ENCODE results near the gene HOXD3.

The HOXD3 gene

GRCh38 chr2:176167398-176167797 lies 10.3 kb downstream of the HOXD3 start:
- TF ChIP-seq EZH2phosphoT487 (IDR thresholded peaks at IDR 0.05; ENCODE audit: borderline replicate concordance) (no peak), CTCF (conservative IDR thresholded peaks at IDR 0.05; ENCODE audit: low read length) (no peak)
- Histone ChIP-seq H3K27me3 (ENCODE audit: insufficient read depth, low read length, poor library complexity, severe bottlenecking) (no peaks in the 10 kb centered on the region), H3K9me2 (replicated peaks; ENCODE audit: low read depth, low read length) (no peaks in the 10 kb centered on the region), H3K36me3 (ENCODE audit: insufficient read depth, low read length) (no peaks in the 10 kb centered on the region), H3K79me2 (ENCODE audit: insufficient read depth, low read length) (no peaks in the 10 kb centered on the region), H3K9ac (ENCODE audit: low read depth, low read length, poor library complexity, severe bottlenecking) (no peak overlapping the region), H3K4me2 (ENCODE audit: low read depth, low read length, poor library complexity, severe bottlenecking) (no peak overlapping the region), H3F3A (ENCODE audit: low read depth) (no peaks in the 10 kb centered on the region), H3K4me3 (ENCODE audit: low read length, poor library complexity, severe bottlenecking) (no peak overlapping the region), H4K20me1 (ENCODE audit: insufficient read depth, low read length, poor library complexity, severe bottlenecking) (no peaks in the 10 kb centered on the region), H2AFZ (ENCODE audit: low read length) (no peak overlapping the region), H3K9me3 (ENCODE audit: insufficient read depth, low read depth, low read length) (no peaks in the 10 kb centered on the region), H3K4me1 (ENCODE audit: insufficient read depth, low read length, poor library complexity, severe bottlenecking) (no peaks in the 10 kb centered on the region)

- TF ChIP-seq CTCF (conservative IDR thresholded peaks at IDR 0.05; ENCODE audit: low read length) (no peak), EZH2phosphoT487 (IDR thresholded peaks at IDR 0.05; ENCODE audit: borderline replicate concordance) (no peak)
- H3K27me3 ChIP-seq (ENCODE audit: insufficient read depth, low read length, poor library complexity, severe bottlenecking), result peaks cover 6% of the 10 kb centered on the region
- H3K9ac ChIP-seq (ENCODE audit: low read depth, low read length, poor library complexity, severe bottlenecking), result no peak overlapping the region
- H3K9me3 ChIP-seq (ENCODE audit: insufficient read depth, low read depth, low read length), result no peaks in the 10 kb centered on the region
- no peak overlapping the region for H2AFZ ChIP-seq (ENCODE audit: low read length)
- H3K4me3 ChIP-seq (ENCODE audit: low read length, poor library complexity, severe bottlenecking), result no peak overlapping the region
- no peaks in the 10 kb centered on the region for H3K36me3 ChIP-seq (ENCODE audit: insufficient read depth, low read length)
- H3K4me2 ChIP-seq (ENCODE audit: low read depth, low read length, poor library complexity, severe bottlenecking), result no peak overlapping the region
- no peaks in the 10 kb centered on the region for H4K20me1 ChIP-seq (ENCODE audit: insufficient read depth, low read length, poor library complexity, severe bottlenecking)
- no peaks in the 10 kb centered on the region for H3K4me1 ChIP-seq (ENCODE audit: insufficient read depth, low read length, poor library complexity, severe bottlenecking)
- H3K79me2 ChIP-seq (ENCODE audit: insufficient read depth, low read length), result no peaks in the 10 kb centered on the region
- H3F3A ChIP-seq (ENCODE audit: low read depth), result no peaks in the 10 kb centered on the region
- no peaks in the 10 kb centered on the region for H3K9me2 ChIP-seq (replicated peaks; ENCODE audit: low read depth, low read length)
Measured at GRCh38 chr2:176169181-176169580, 12.1 kb downstream of the HOXD3 start.

GRCh38 chr2:176169711-176170110 lies 12.6 kb downstream of the HOXD3 start:
- Histone ChIP-seq H3K9me2 (replicated peaks; ENCODE audit: low read depth, low read length) (no peaks in the 10 kb centered on the region), H3F3A (ENCODE audit: low read depth) (no peaks in the 10 kb centered on the region), H3K9ac (ENCODE audit: low read depth, low read length, poor library complexity, severe bottlenecking) (no peak overlapping the region), H3K27me3 (ENCODE audit: insufficient read depth, low read length, poor library complexity, severe bottlenecking) (peaks cover 6% of the 10 kb centered on the region), H3K4me3 (ENCODE audit: low read length, poor library complexity, severe bottlenecking) (no peak overlapping the region), H3K4me2 (ENCODE audit: low read depth, low read length, poor library complexity, severe bottlenecking) (no peak overlapping the region), H2AFZ (ENCODE audit: low read length) (no peak overlapping the region), H3K9me3 (ENCODE audit: insufficient read depth, low read depth, low read length) (no peaks in the 10 kb centered on the region), H4K20me1 (ENCODE audit: insufficient read depth, low read length, poor library complexity, severe bottlenecking) (no peaks in the 10 kb centered on the region), H3K79me2 (ENCODE audit: insufficient read depth, low read length) (no peaks in the 10 kb centered on the region), H3K4me1 (ENCODE audit: insufficient read depth, low read length, poor library complexity, severe bottlenecking) (no peaks in the 10 kb centered on the region), H3K36me3 (ENCODE audit: insufficient read depth, low read length) (no peaks in the 10 kb centered on the region)
- TF ChIP-seq EZH2phosphoT487 (IDR thresholded peaks at IDR 0.05; ENCODE audit: borderline replicate concordance) (no peak), CTCF (conservative IDR thresholded peaks at IDR 0.05; ENCODE audit: low read length) (no peak)
